K562 treated with DMSO at 1 percent for 12 hours (cell line): ENCODE results near the gene FBXO10. TPM values are rescaled to one million over a fixed set of nuclear protein-coding genes. Genes with fewer than 3 reads are reported as not detected.

Experiments used
- total RNA-seq: library from RNA; unstranded; fragments of 300-600 nt; gene quantifications from 2 replicates; pipeline ENCODE4 v1.2.3, GENCODE V29; 2022; ENCODE audit not compliant: insufficient read depth

The FBXO10 gene
- 6.6 and 10.7 TPM in 2 replicates for total RNA-seq

GRCh38 chr9:37575921-37576721 lies at the start of gene FBXO10:
FBXO10 (minus strand) TSS chr9:37576380; CDS start chr9:37541768, 34,612 bp downstream.

GRCh38 chr9:37592108-37592951 lies 16.1 kb upstream of the FBXO10 start, which contains the start of gene TOMM5:
TOMM5 (minus strand) TSS chr9:37592597; CDS start chr9:37592532, 65 bp downstream.

GRCh38 chr9:37485389-37486255 lies 90.6 kb downstream of the FBXO10 start, which contains the start of gene POLR1E:
POLR1E (plus strand) TSS chr9:37485948; CDS start chr9:37486048, 100 bp downstream.

GRCh38 chr9:37465249-37466036 lies 110.7 kb downstream of the FBXO10 start, which contains the start of gene ZBTB5:
ZBTB5 (minus strand) TSS chr9:37465450; CDS start chr9:37442551, 22,899 bp downstream.

Other genes starting within 250 kb of the FBXO10 start
- gene GRHPR, start 153.7 kb downstream of the FBXO10 start, total RNA-seq: 188 and 198 TPM in 2 replicates
- 8.8 and 24.6 TPM in 2 replicates for gene ZBTB5, start 110.9 kb downstream of the FBXO10 start, total RNA-seq
- gene POLR1E, start 90.4 kb downstream of the FBXO10 start, total RNA-seq: 26.3 and 36.6 TPM in 2 replicates
- gene TOMM5, start 16.2 kb upstream of the FBXO10 start, total RNA-seq: 123 and 137 TPM in 2 replicates
- gene FRMPD1, start 74.6 kb upstream of the FBXO10 start, total RNA-seq: not detected in 2 replicates
- 2.6 and 7.6 TPM in 2 replicates for gene TRMT10B, start 177.4 kb upstream of the FBXO10 start, total RNA-seq
- gene EXOSC3, start 208.7 kb upstream of the FBXO10 start, total RNA-seq: 37.1 and 48.1 TPM in 2 replicates
- 8.5 and 25.1 TPM in 2 replicates for gene DCAF10, start 224.4 kb upstream of the FBXO10 start, total RNA-seq